PC-9 (cell line): ENCODE measurements around the gene DRAXIN. TPM values are rescaled to one million over a fixed set of nuclear protein-coding genes. Genes with fewer than 3 reads are reported as not detected.

ENCODE experiments used
- BruUV-seq: library from RNA; stranded (reverse); fragments of 400-500 nt; replicated peaks from 2 replicates; lab custom pipeline; 2021; lab: Mats Ljungman, UMichigan
- CTCF ChIA-PET: fragments of 300-600 bp; sonication (Branson Sonifier 250); formaldehyde crosslinking; loops from one replicate; lab custom pipeline; 2022; ENCODE audit warnings: antibody characterized with exemption; lab: Charles Lee
- POLR2A ChIA-PET: fragments of 300-600 bp; sonication (Branson Sonifier 250); formaldehyde crosslinking; loops from one replicate; lab custom pipeline; 2022; ENCODE audit warnings: antibody characterized with exemption; ENCODE audit not compliant: unreplicated experiment; lab: Charles Lee
- DNase-seq, 2 experiments: peaks; one replicate each; pipeline versions ENCODE4 v3.0.0 to v3.0.0-alpha.2; 2015 to 2022; ENCODE audit warnings: mixed read lengths in 1 of 2
- H2AFZ ChIP-seq: fragments of 200-600 bp; sonication (generic); 2 replicates; pipeline ENCODE4 v1.8.1; 2017; ENCODE audit warnings: antibody characterized with exemption
- H3F3A ChIP-seq: fragments of 200-600 bp; sonication (generic); 2 replicates; pipeline ENCODE4 v1.8.1; 2017; ENCODE audit warnings: antibody characterized with exemption, mild to moderate bottlenecking, low read depth; ENCODE audit not compliant: insufficient read depth
- H3K27ac ChIP-seq: fragments of 200-600 bp; sonication (generic); 2 replicates; pipeline ENCODE4 v1.6.1; 2016; ENCODE audit warnings: mixed run types
- H3K27me3 ChIP-seq: fragments of 200-600 bp; sonication (generic); 2 replicates; pipeline ENCODE4 v1.6.1; 2016; ENCODE audit warnings: low read depth, mixed run types; ENCODE audit not compliant: insufficient read depth
- H3K36me3 ChIP-seq: fragments of 200-600 bp; sonication (generic); 2 replicates; pipeline ENCODE4 v1.6.1; 2016; ENCODE audit warnings: low read depth, mixed run types
- H3K4me1 ChIP-seq: fragments of 200-600 bp; sonication (generic); replicated peaks from 2 replicates; pipeline ENCODE4 v1.6.1; 2016; ENCODE audit warnings: mixed run types; ENCODE audit not compliant: insufficient read depth
- H3K4me2 ChIP-seq: fragments of 200-600 bp; sonication (generic); 2 replicates; pipeline ENCODE4 v1.6.1; 2017; ENCODE audit warnings: mixed run types
- H3K4me3 ChIP-seq: fragments of 200-600 bp; sonication (generic); 2 replicates; pipeline ENCODE4 v1.6.1; 2016; ENCODE audit warnings: mixed run types
- H3K79me2 ChIP-seq: fragments of 200-600 bp; sonication (generic); 2 replicates; pipeline ENCODE4 v1.6.1; 2017; ENCODE audit warnings: low read depth, mixed run types
- H3K9me2 ChIP-seq: fragments of 200-600 bp; sonication (generic); 2 replicates; pipeline ENCODE4 v1.8.1; 2017; ENCODE audit warnings: mild to moderate bottlenecking; ENCODE audit not compliant: insufficient read depth
- H3K9me3 ChIP-seq: fragments of 200-600 bp; sonication (generic); 2 replicates; pipeline ENCODE4 v1.8.1; 2016; ENCODE audit warnings: low read depth; ENCODE audit not compliant: insufficient read depth
- H4K20me1 ChIP-seq: fragments of 200-600 bp; sonication (generic); 2 replicates; pipeline ENCODE4 v1.8.1; 2017; ENCODE audit not compliant: insufficient read depth
- EZH2 ChIP-seq: fragments of 200-600 bp; sonication (generic); IDR thresholded peaks from 2 replicates; pipeline ENCODE4 v1.8.0; 2017; ENCODE audit warnings: antibody characterized with exemption, low read depth
- intact Hi-C: fragments of 100-400 bp; cut with micrococcal nuclease; formaldehyde crosslinking; loops from one replicate; pipeline ENCODE4 v1.10.0; 2022; ENCODE audit not compliant: unreplicated experiment
- total RNA-seq: library from RNA; stranded (reverse); gene quantifications from 2 replicates; pipeline ENCODE4 v1.2.3, GENCODE V29; 2021
- TF ChIP-seq, protein P1 (sequence below): fragments of 200-600 bp; sonication (generic); conservative IDR thresholded peaks from 2 replicates; pipeline ENCODE4 v1.6.1; 2017; ENCODE audit warnings: mixed run types, antibody characterized with exemption, mild to moderate bottlenecking, moderate library complexity

Gene DRAXIN
- total RNA-seq, 1 experiment from 2014 or later, result not detected

DNA sequence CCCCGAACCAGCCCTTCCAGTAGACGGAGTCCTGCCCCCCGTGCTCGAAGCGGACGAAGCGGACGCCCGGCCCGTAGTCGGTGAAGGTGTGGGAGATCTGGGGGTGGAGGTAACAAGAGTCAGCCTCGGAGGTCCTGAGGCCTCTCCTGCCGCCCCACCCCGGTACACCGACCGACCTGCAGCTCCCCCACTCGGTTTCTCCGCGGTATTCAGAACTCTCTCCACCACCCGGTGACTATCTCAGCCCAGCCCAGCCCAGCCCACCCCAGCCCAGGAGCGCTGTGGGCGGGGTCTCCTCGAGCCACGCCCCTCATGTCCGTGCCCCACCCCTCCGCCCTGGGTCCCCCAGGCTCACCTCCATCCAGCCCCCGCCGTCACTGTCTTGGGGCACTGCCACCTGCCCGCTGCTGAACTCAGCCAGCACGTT is 42.8 kb upstream of the DRAXIN start:
- BruUV-seq, result no TSS peak

DNA sequence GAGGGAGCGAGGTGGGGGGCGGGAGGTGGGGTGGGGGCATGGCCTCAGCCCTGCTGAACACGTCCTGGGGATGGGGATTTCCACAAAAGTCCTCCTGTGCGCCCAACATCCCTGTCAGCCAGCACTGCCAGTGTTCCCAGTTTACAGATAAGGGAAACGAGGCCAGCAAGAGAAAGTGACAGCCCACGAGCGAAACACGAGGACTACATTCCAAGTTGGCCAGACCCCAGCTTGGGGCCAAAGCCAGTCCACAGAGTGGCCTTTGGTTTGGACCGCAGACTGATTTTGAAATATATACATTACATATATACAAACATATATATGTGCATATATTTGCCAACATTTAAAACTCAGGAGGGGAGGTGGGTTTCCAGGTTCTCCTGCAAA is 42.3 kb upstream of the DRAXIN start:
- no peaks in the 10 kb centered on the region for H3K9me3 ChIP-seq
- no TSS peak for BruUV-seq
- no peaks in the 10 kb centered on the region for H3K79me2 ChIP-seq
- DNase-seq, result no peak
- H3K27me3 ChIP-seq, result no peaks in the 10 kb centered on the region
- TF ChIP-seq, protein P1, sequence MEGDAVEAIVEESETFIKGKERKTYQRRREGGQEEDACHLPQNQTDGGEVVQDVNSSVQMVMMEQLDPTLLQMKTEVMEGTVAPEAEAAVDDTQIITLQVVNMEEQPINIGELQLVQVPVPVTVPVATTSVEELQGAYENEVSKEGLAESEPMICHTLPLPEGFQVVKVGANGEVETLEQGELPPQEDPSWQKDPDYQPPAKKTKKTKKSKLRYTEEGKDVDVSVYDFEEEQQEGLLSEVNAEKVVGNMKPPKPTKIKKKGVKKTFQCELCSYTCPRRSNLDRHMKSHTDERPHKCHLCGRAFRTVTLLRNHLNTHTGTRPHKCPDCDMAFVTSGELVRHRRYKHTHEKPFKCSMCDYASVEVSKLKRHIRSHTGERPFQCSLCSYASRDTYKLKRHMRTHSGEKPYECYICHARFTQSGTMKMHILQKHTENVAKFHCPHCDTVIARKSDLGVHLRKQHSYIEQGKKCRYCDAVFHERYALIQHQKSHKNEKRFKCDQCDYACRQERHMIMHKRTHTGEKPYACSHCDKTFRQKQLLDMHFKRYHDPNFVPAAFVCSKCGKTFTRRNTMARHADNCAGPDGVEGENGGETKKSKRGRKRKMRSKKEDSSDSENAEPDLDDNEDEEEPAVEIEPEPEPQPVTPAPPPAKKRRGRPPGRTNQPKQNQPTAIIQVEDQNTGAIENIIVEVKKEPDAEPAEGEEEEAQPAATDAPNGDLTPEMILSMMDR, result no peak
- no peak for TF ChIP-seq EZH2
- H3K4me3 ChIP-seq, result no peak overlapping the region
- no peaks in the 10 kb centered on the region; the same call in 1 of the 2 replicates for H3K4me1 ChIP-seq
- no peak overlapping the region for H2AFZ ChIP-seq
- POLR2A ChIA-PET, result no interaction called here
- H3K27ac ChIP-seq, result no peak overlapping the region
- H3K9me2 ChIP-seq, result no peaks in the 10 kb centered on the region
- no peak overlapping the region for H3K4me2 ChIP-seq
- H4K20me1 ChIP-seq, result no peaks in the 10 kb centered on the region
- peaks cover 14% of the 10 kb centered on the region; the same call in 1 of the 2 replicates for H3F3A ChIP-seq
- CTCF ChIA-PET, result no interaction called here
- no peaks in the 10 kb centered on the region for H3K36me3 ChIP-seq
- intact Hi-C loops, result no loop called here

More for the DNA sequence above, 42.8 kb upstream of the DRAXIN start:
- Histone ChIP-seq H3K4me2 (no peak overlapping the region), H3K36me3 (no peaks in the 10 kb centered on the region), H3F3A (peaks cover 11% of the 10 kb centered on the region; the same call in 1 of the 2 replicates), H3K4me3 (no peak overlapping the region), H3K4me1 (no peaks in the 10 kb centered on the region; the same call in 1 of the 2 replicates), H3K79me2 (no peaks in the 10 kb centered on the region), H3K9me2 (no peaks in the 10 kb centered on the region), H3K9me3 (no peaks in the 10 kb centered on the region), H3K27me3 (no peaks in the 10 kb centered on the region), H4K20me1 (no peaks in the 10 kb centered on the region), H3K27ac (no peak overlapping the region), H2AFZ (no peak overlapping the region)
- ChIA-PET CTCF (no interaction called here), POLR2A (no interaction called here)
- no peak for DNase-seq
- intact Hi-C loops, result no loop called here
- no peak for TF ChIP-seq EZH2
- TF ChIP-seq, protein P1, result no peak

GRCh38 chr1:11649624-11650330 is 41.7 kb upstream of the DRAXIN start:
- Histone ChIP-seq H3K36me3 (no peaks in the 10 kb centered on the region), H2AFZ (no peak overlapping the region), H3K27ac (no peak overlapping the region), H3K79me2 (no peaks in the 10 kb centered on the region), H3K4me3 (no peak overlapping the region), H3K27me3 (no peaks in the 10 kb centered on the region), H3K4me1 (no peaks in the 10 kb centered on the region; the same call in 1 of the 2 replicates), H3K4me2 (no peak overlapping the region), H3F3A (peaks cover 14% of the 10 kb centered on the region; the same call in 1 of the 2 replicates), H3K9me3 (no peaks in the 10 kb centered on the region), H4K20me1 (no peaks in the 10 kb centered on the region), H3K9me2 (no peaks in the 10 kb centered on the region)
- TF ChIP-seq, protein P1, result no peak
- no peak for TF ChIP-seq EZH2
- DNase-seq, result no peak
- BruUV-seq, result no TSS peak
- ChIA-PET CTCF (interaction anchor here (0.6 kb wide), 2 partner anchors 14 to 497 kb away, joined by 3 to 11 read pairs; partner anchors contain the start of gene FBXO6), POLR2A (no interaction called here)
- intact Hi-C loops, result no loop called here
